A549 (cell line): ENCODE measurements around the gene ACTR3.

Experiments used
- EP300 ChIP-seq, 2 experiments: fragments of >200 bp; sonication (Bioruptor Twin); formaldehyde crosslinking; IDR thresholded peaks; 2 replicates in 1 of 2; 3 replicates in 1 of 2; pipeline ENCODE4 v1.6.1; 2016 to 2017
- KDM5A ChIP-seq: fragments of 200-600 bp; sonication (generic); IDR thresholded peaks from 2 replicates; pipeline ENCODE4 v1.6.1; 2016; ENCODE audit warnings: antibody characterized with exemption, mild to moderate bottlenecking
- MYC ChIP-seq: IDR thresholded peaks from 2 replicates; pipeline ENCODE4 v1.6.1; 2012; ENCODE audit warnings: mild to moderate bottlenecking, inconsistent platforms, low read length, improper control_type of control experiment, borderline replicate concordance
- RFX5 ChIP-seq: fragments of 450-650 bp; IDR thresholded peaks from 2 replicates; pipeline ENCODE4 v1.7.1; 2014; ENCODE audit warnings: antibody characterized with exemption, mild to moderate bottlenecking, moderate library complexity
- TF ChIP-seq, protein P1 (sequence below): IDR thresholded peaks from 2 replicates; pipeline ENCODE4 v1.6.1; 2012
- TF ChIP-seq, protein P2 (sequence below): fragments of >200 bp; sonication (Bioruptor Twin); formaldehyde crosslinking; IDR thresholded peaks from 3 replicates; pipeline ENCODE4 v1.5.1; 2016
- TF ChIP-seq, protein P3 (sequence below): fragments of 250-450 bp; sonication (Bioruptor Pico); IDR thresholded peaks from 2 replicates; pipeline ENCODE4 v1.5.0; 2020; ENCODE audit warnings: low read depth, mild to moderate bottlenecking, moderate library complexity

DNA sequence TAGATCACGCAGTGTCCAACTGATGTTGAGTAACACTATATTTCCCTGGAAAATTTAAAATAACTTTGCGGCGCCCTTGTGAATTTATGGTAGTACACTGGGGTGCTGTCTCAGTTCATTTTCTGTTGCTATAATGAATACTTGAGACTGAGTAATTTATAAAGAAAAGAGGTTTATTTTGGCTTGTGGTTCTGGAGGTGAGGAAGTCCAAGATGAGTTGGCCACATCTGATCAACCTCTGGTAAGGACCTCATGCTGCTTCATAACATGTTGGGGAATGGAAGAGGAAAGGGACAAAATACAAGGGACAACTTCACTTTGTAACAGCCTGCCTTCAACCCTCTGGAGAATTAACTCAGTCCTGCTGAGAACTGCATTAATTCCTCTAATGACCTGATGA, 36.4 kb downstream of the ACTR3 start:
- TF ChIP-seq, protein P1, sequence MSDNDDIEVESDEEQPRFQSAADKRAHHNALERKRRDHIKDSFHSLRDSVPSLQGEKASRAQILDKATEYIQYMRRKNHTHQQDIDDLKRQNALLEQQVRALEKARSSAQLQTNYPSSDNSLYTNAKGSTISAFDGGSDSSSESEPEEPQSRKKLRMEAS: no peak
- TF ChIP-seq, protein P2, sequence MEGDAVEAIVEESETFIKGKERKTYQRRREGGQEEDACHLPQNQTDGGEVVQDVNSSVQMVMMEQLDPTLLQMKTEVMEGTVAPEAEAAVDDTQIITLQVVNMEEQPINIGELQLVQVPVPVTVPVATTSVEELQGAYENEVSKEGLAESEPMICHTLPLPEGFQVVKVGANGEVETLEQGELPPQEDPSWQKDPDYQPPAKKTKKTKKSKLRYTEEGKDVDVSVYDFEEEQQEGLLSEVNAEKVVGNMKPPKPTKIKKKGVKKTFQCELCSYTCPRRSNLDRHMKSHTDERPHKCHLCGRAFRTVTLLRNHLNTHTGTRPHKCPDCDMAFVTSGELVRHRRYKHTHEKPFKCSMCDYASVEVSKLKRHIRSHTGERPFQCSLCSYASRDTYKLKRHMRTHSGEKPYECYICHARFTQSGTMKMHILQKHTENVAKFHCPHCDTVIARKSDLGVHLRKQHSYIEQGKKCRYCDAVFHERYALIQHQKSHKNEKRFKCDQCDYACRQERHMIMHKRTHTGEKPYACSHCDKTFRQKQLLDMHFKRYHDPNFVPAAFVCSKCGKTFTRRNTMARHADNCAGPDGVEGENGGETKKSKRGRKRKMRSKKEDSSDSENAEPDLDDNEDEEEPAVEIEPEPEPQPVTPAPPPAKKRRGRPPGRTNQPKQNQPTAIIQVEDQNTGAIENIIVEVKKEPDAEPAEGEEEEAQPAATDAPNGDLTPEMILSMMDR: no peak
- no peak for TF ChIP-seq KDM5A
- TF ChIP-seq EP300 (IDR thresholded peaks at IDR 0.05): no peak
- no peak for TF ChIP-seq MYC
- TF ChIP-seq, protein P3, sequence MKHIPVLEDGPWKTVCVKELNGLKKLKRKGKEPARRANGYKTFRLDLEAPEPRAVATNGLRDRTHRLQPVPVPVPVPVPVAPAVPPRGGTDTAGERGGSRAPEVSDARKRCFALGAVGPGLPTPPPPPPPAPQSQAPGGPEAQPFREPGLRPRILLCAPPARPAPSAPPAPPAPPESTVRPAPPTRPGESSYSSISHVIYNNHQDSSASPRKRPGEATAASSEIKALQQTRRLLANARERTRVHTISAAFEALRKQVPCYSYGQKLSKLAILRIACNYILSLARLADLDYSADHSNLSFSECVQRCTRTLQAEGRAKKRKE (CRISPR knock-in tag): no peak
- TF ChIP-seq RFX5: no peak
